ENCODE results near the gene LLCFC1. TPM values are rescaled to one million over a fixed set of nuclear protein-coding genes. Genes with fewer than 3 reads are reported as not detected.

Gene LLCFC1
- total RNA-seq, 1 experiment from 2014 or later = not detected

DNA sequence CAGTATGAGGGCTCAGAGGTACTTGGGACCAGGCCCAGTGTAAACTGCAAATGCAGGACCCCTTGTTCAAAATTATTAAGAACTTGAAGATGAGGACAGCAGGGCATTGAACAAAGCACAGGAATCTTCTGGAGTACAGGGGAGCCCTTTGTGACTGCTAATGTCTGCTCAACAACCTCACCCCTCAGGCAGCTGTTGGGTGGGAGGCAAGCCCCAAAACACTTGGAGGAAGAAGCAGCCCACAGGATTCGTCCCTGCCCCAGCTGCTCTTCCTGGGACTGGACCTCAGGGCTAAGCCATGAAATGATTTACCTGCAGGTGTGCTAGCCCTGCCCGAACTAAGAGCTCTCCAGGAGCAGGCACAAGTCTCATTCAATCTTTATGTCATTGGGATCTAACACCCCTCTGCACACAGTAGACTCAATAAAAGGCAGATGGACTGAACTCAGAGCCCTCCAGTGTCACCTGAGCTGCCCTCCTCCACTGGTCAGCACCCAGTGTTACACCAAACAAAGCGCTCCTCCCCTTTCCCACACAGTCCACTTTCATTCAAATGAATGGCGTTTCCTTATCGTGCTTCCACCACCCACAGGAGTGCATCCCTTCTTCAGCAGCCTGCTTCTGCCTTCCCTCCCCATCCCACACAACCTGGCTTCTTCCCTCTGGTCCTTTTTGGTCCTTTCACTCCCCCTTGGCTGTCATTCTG, 6.7 kb upstream of the LLCFC1 start:
- DNase-seq (ENCODE audit: low spot score) = no peak
- H3K27me3 ChIP-seq (replicated peaks; ENCODE audit: insufficient read depth, low read depth, low read length, poor library complexity) = peaks cover 4% of the 10 kb centered on the region
- no TSS peak for BruUV-seq (replicated peaks)
- H3K4me3 ChIP-seq (ENCODE audit: low read depth, low read length, poor library complexity, severe bottlenecking) = no peak overlapping the region
- no peaks in the 10 kb centered on the region for H3K9me3 ChIP-seq (ENCODE audit: low read depth, low read length, poor library complexity, severe bottlenecking)
- no peaks in the 10 kb centered on the region for H3K4me1 ChIP-seq (ENCODE audit: insufficient read depth, low read length, poor library complexity, severe bottlenecking)
- H3K27ac ChIP-seq (ENCODE audit: low read depth, low read length, poor library complexity, severe bottlenecking) = no peak overlapping the region
- intact Hi-C loops (cut with micrococcal nuclease; ENCODE audit: unreplicated experiment) = no loop called here
- POLR2A ChIA-PET (ENCODE audit: low non-redundant PET) = no interaction called here
- TF ChIP-seq, protein P1, sequence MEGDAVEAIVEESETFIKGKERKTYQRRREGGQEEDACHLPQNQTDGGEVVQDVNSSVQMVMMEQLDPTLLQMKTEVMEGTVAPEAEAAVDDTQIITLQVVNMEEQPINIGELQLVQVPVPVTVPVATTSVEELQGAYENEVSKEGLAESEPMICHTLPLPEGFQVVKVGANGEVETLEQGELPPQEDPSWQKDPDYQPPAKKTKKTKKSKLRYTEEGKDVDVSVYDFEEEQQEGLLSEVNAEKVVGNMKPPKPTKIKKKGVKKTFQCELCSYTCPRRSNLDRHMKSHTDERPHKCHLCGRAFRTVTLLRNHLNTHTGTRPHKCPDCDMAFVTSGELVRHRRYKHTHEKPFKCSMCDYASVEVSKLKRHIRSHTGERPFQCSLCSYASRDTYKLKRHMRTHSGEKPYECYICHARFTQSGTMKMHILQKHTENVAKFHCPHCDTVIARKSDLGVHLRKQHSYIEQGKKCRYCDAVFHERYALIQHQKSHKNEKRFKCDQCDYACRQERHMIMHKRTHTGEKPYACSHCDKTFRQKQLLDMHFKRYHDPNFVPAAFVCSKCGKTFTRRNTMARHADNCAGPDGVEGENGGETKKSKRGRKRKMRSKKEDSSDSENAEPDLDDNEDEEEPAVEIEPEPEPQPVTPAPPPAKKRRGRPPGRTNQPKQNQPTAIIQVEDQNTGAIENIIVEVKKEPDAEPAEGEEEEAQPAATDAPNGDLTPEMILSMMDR (conservative IDR thresholded peaks at IDR 0.05; ENCODE audit: low read depth, low read length) = no peak
- no peak for TF ChIP-seq EZH2 (IDR thresholded peaks at IDR 0.05; ENCODE audit: borderline replicate concordance, low read depth, low read length, poor library complexity, severe bottlenecking)
- CTCF ChIA-PET = no interaction called here
- no peaks in the 10 kb centered on the region for H3K36me3 ChIP-seq (ENCODE audit: insufficient read depth, low read length, poor library complexity, severe bottlenecking)

DNA sequence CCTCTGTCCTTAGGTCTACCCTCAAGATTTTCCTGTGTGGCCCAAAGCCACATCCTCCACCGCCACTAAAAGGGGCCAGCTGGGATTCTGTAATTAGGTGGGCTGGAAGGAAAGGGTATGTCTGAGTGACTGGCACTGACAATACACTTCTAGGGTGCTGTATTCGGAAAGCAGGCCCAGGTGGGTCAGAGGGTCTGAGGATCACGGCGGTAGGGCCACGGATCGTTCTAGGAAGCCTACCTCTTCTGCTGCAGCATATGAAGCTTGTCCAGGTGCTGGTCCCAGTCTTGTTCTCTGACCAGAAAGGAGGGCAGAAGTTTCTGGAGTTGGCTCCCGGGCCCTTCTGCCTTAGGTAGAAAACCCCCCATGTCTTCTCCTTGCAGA, 6.2 kb upstream of the LLCFC1 start:
- Histone ChIP-seq H3K27me3 (replicated peaks; ENCODE audit: insufficient read depth, low read depth, low read length, poor library complexity) (peaks cover 4% of the 10 kb centered on the region), H3K4me3 (ENCODE audit: low read depth, low read length, poor library complexity, severe bottlenecking) (no peak overlapping the region), H3K9me3 (ENCODE audit: low read depth, low read length, poor library complexity, severe bottlenecking) (no peaks in the 10 kb centered on the region), H3K27ac (ENCODE audit: low read depth, low read length, poor library complexity, severe bottlenecking) (no peak overlapping the region), H3K36me3 (ENCODE audit: insufficient read depth, low read length, poor library complexity, severe bottlenecking) (no peaks in the 10 kb centered on the region), H3K4me1 (ENCODE audit: insufficient read depth, low read length, poor library complexity, severe bottlenecking) (no peaks in the 10 kb centered on the region)
- ChIA-PET POLR2A (ENCODE audit: low non-redundant PET) (no interaction called here), CTCF (no interaction called here)
- TF ChIP-seq EZH2 (IDR thresholded peaks at IDR 0.05; ENCODE audit: borderline replicate concordance, low read depth, low read length, poor library complexity, severe bottlenecking) = no peak
- TF ChIP-seq, protein P1 (conservative IDR thresholded peaks at IDR 0.05; ENCODE audit: low read depth, low read length) = no peak
- intact Hi-C loops (cut with micrococcal nuclease; ENCODE audit: unreplicated experiment) = no loop called here
- no TSS peak for BruUV-seq (replicated peaks)
- no peak for DNase-seq (ENCODE audit: low spot score)

DNA sequence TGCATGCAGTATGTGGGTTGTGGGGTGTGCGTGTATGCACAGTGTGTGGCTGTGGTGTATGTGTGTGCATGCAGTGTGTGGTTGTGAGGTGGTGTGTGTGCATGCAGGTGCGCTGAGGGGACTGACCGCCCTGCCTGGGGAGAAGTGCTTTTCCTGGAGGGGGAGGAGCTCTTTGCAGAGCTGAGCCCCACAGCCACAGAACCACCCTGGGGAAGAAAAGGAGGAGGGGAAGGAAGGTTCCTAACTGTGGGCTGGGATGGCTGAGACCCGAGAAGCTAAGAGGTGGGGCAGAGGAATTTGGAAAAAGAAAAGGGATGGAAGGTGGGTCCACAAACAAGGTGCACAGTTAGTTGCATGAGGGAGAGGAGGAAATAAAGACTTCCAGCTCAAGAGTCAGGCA, 5.7 kb upstream of the LLCFC1 start, which contains the start of gene TRPV5:
Gene TRPV5, minus strand, starts transcription at position 123 of the 400 bp plus-strand sequence. CDS start 287 bp downstream, outside the sequence.
- Histone ChIP-seq H3K4me1 (ENCODE audit: insufficient read depth, low read length, poor library complexity, severe bottlenecking) (no peaks in the 10 kb centered on the region), H3K27me3 (replicated peaks; ENCODE audit: insufficient read depth, low read depth, low read length, poor library complexity) (peaks cover 4% of the 10 kb centered on the region), H3K4me3 (ENCODE audit: low read depth, low read length, poor library complexity, severe bottlenecking) (no peak within 1 kb of the TSS), H3K36me3 (ENCODE audit: insufficient read depth, low read length, poor library complexity, severe bottlenecking) (no peaks in the 10 kb centered on the region), H3K27ac (ENCODE audit: low read depth, low read length, poor library complexity, severe bottlenecking) (no peak within 1 kb of the TSS), H3K9me3 (ENCODE audit: low read depth, low read length, poor library complexity, severe bottlenecking) (no peaks in the 10 kb centered on the region)
- no TSS peak for BruUV-seq (replicated peaks)
- DNase-seq (ENCODE audit: low spot score) = no peak
- TF ChIP-seq, protein P1 (conservative IDR thresholded peaks at IDR 0.05; ENCODE audit: low read depth, low read length) = no peak
- no peak for TF ChIP-seq EZH2 (IDR thresholded peaks at IDR 0.05; ENCODE audit: borderline replicate concordance, low read depth, low read length, poor library complexity, severe bottlenecking)
- ChIA-PET POLR2A (ENCODE audit: low non-redundant PET) (no interaction called here), CTCF (no interaction called here)
- intact Hi-C loops (cut with micrococcal nuclease; ENCODE audit: unreplicated experiment) = no loop called here
